GM21723 (cell line): Measurements from ENCODE around the gene YBEY.
"Not testable (repeated sequence)": the region's sequence is repeated elsewhere in the genome, so short reads cannot be mapped to it uniquely, and the experiment has no call there.

Experiments
- ATAC-seq: cut with Tn5 transposase; IDR thresholded peaks from one replicate; pipeline ENCODE4 v1.9.1; 2021; ENCODE audit warnings: mild to moderate bottlenecking, moderate library complexity; ENCODE audit not compliant: unreplicated experiment

The YBEY gene

GRCh38 chr21:46299167-46299566 lies 13.0 kb downstream of the YBEY start:
- no peak for ATAC-seq

GRCh38 chr21:46301759-46302158 lies 15.6 kb downstream of the YBEY start:
- ATAC-seq = no peak

GRCh38 chr21:46304437-46304836 lies 18.3 kb downstream of the YBEY start:
- no peak for ATAC-seq

- no peak for ATAC-seq
Observed at GRCh38 chr21:46304955-46305354, 18.8 kb downstream of the YBEY start.

- no peak for ATAC-seq
Observed at GRCh38 chr21:46307625-46308024, 21.5 kb downstream of the YBEY start.

- no peak for ATAC-seq
Observed at GRCh38 chr21:46308431-46308830, 22.3 kb downstream of the YBEY start.

- ATAC-seq = not testable (repeated sequence)
Observed at GRCh38 chr21:46310260-46310659, 24.1 kb downstream of the YBEY start.

GRCh38 chr21:46311568-46311967 lies 25.4 kb downstream of the YBEY start:
- no peak for ATAC-seq

- no peak for ATAC-seq
Observed at GRCh38 chr21:46312949-46313348, 26.8 kb downstream of the YBEY start.

- no peak for ATAC-seq
Observed at GRCh38 chr21:46314441-46315020, 28.4 kb downstream of the YBEY start.

GRCh38 chr21:46316708-46317324 lies 30.7 kb downstream of the YBEY start:
- ATAC-seq = no peak

GRCh38 chr21:46317710-46318463 lies 31.7 kb downstream of the YBEY start:
- ATAC-seq = no peak

- ATAC-seq = no peak
Observed at GRCh38 chr21:46318464-46318845, 32.3 kb downstream of the YBEY start.

- ATAC-seq = no peak
Observed at GRCh38 chr21:46319186-46319585, 33.0 kb downstream of the YBEY start.

GRCh38 chr21:46320331-46320801 lies 34.2 kb downstream of the YBEY start:
- no peak for ATAC-seq

- ATAC-seq = no peak
Observed at GRCh38 chr21:46322351-46323226, 36.4 kb downstream of the YBEY start.

- peak; percentile 5 for ATAC-seq
Observed at GRCh38 chr21:46323227-46323709, 37.1 kb downstream of the YBEY start.

- peak; percentile 71 for ATAC-seq
Observed at GRCh38 chr21:46323710-46324389, 37.7 kb downstream of the YBEY start, which contains the start of the genes C21orf58 and PCNT. Gene C21orf58, minus strand, starts transcription at chr21:46323870. Its CDS starts 1,132 bp downstream, at chr21:46322738. Gene PCNT, plus strand, starts transcription at chr21:46324156. Its CDS starts 73 bp downstream, at chr21:46324229.

- peak; percentile 56 for ATAC-seq
Observed at GRCh38 chr21:46324390-46325072, 38.4 kb downstream of the YBEY start.
